GM18861 (cell line): ENCODE data around the gene RTL10.
A peak's percentile ranks its signal among the peaks of the same experiment; 100 is the strongest.

Source experiments
- ATAC-seq: cut with Tn5 transposase; IDR thresholded peaks from one replicate; pipeline ENCODE4 v1.9.1; 2021; ENCODE audit not compliant: unreplicated experiment

The RTL10 gene

GRCh38 chr22:19854778-19855503, at the start of gene RTL10, which contains the start of gene GNB1L:
RTL10 (minus strand) TSS chr22:19854874; CDS start chr22:19852261, 2,613 bp downstream.
GNB1L (minus strand) TSS chr22:19854874; CDS start chr22:19821355, 33,519 bp downstream.
- peak; percentile 76 for ATAC-seq

GRCh38 chr22:19904174-19904856, 49.6 kb upstream of the RTL10 start:
- ATAC-seq = no peak

- ATAC-seq = no peak
Measured at GRCh38 chr22:19903513-19903912, 48.8 kb upstream of the RTL10 start.

- ATAC-seq = no peak
Measured at GRCh38 chr22:19903031-19903430, 48.4 kb upstream of the RTL10 start.

GRCh38 chr22:19902245-19902715, 47.6 kb upstream of the RTL10 start:
- no peak for ATAC-seq

GRCh38 chr22:19901577-19902244, 47.0 kb upstream of the RTL10 start:
- ATAC-seq = no peak

- no peak for ATAC-seq
Measured at GRCh38 chr22:19900707-19901436, 46.2 kb upstream of the RTL10 start.

- ATAC-seq = no peak
Measured at GRCh38 chr22:19898831-19899567, 44.3 kb upstream of the RTL10 start.

GRCh38 chr22:19898145-19898544, 43.5 kb upstream of the RTL10 start:
- ATAC-seq = no peak

GRCh38 chr22:19897726-19898125, 43.1 kb upstream of the RTL10 start:
- ATAC-seq = no peak

GRCh38 chr22:19896665-19897355, 42.1 kb upstream of the RTL10 start:
- ATAC-seq = no peak

- ATAC-seq = no peak
Measured at GRCh38 chr22:19895160-19895849, 40.6 kb upstream of the RTL10 start.

- no peak for ATAC-seq
Measured at GRCh38 chr22:19893363-19893762, 38.7 kb upstream of the RTL10 start.

- ATAC-seq = no peak
Measured at GRCh38 chr22:19892925-19893324, 38.3 kb upstream of the RTL10 start.

- no peak for ATAC-seq
Measured at GRCh38 chr22:19892257-19892879, 37.7 kb upstream of the RTL10 start.

- peak; percentile 54 for ATAC-seq
Measured at GRCh38 chr22:19891317-19892256, 36.9 kb upstream of the RTL10 start.

- ATAC-seq = no peak
Measured at GRCh38 chr22:19890502-19891316, 36.0 kb upstream of the RTL10 start.
